DOHH2 (cell line): ENCODE data around the gene CHKA.

Experiments used
- EZH2phosphoT487 ChIP-seq: fragments of 200-600 bp; sonication (generic); IDR thresholded peaks from 2 replicates; pipeline ENCODE4 v1.6.1; 2017; ENCODE audit warnings: borderline replicate concordance, mild to moderate bottlenecking, antibody characterized with exemption, low read length, moderate library complexity, mixed read lengths
- TF ChIP-seq, protein P1 (sequence below): fragments of 200-600 bp; sonication (generic); IDR thresholded peaks from one replicate; pipeline ENCODE4 v1.5.1; 2014; ENCODE audit warnings: antibody characterized with exemption, mild to moderate bottlenecking, low read depth, low read length; ENCODE audit not compliant: poor library complexity, severe bottlenecking

DNA sequence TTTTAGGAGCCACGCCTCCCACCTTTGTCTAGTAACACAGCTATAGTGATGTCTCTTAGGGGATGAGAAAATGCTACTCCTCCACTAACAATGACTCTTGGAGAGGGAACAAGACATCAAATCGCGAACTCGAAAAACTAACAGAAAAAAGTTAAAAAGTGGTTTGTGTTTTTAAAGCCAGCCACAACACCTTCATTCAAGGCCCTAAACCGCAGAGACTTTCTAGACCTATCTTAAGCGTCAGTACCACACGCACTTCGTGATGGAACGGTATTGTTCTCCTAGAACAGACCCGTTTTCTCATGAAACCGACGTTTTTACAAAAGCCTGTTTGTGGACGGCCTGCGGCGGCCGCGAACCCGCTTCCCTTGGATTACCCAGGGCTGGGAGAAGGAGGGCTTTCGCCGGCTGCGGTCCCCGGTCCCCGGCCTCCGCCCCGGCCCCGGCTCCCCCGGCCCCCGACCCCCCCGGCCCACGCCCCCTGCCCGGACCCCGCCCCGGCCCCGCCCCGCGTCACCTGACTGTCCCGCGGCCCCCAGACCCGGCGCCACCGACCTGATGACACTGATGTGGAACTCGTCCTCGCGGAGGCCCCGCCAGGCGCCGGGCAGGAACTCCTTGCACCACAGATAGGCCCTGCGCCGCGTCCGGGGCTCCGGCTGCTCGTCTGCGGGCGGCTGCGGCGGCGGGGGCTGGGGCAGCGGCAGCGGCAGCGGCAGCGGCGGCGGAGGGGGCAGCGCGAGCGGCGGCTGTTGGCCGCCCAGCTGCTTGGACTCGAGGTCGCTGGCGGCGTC, 718 bp downstream of the CHKA start:
- TF ChIP-seq, protein P1, sequence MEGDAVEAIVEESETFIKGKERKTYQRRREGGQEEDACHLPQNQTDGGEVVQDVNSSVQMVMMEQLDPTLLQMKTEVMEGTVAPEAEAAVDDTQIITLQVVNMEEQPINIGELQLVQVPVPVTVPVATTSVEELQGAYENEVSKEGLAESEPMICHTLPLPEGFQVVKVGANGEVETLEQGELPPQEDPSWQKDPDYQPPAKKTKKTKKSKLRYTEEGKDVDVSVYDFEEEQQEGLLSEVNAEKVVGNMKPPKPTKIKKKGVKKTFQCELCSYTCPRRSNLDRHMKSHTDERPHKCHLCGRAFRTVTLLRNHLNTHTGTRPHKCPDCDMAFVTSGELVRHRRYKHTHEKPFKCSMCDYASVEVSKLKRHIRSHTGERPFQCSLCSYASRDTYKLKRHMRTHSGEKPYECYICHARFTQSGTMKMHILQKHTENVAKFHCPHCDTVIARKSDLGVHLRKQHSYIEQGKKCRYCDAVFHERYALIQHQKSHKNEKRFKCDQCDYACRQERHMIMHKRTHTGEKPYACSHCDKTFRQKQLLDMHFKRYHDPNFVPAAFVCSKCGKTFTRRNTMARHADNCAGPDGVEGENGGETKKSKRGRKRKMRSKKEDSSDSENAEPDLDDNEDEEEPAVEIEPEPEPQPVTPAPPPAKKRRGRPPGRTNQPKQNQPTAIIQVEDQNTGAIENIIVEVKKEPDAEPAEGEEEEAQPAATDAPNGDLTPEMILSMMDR: no peak
- TF ChIP-seq EZH2phosphoT487: no peak
